Measurements from ENCODE around the gene MICB.
A peak's percentile ranks its signal among the peaks of the same experiment; 100 is the strongest.
"Not testable (repeated sequence)": the region's sequence is repeated elsewhere in the genome, so short reads cannot be mapped to it uniquely, and the experiment has no call there.

MICB gene

DNA sequence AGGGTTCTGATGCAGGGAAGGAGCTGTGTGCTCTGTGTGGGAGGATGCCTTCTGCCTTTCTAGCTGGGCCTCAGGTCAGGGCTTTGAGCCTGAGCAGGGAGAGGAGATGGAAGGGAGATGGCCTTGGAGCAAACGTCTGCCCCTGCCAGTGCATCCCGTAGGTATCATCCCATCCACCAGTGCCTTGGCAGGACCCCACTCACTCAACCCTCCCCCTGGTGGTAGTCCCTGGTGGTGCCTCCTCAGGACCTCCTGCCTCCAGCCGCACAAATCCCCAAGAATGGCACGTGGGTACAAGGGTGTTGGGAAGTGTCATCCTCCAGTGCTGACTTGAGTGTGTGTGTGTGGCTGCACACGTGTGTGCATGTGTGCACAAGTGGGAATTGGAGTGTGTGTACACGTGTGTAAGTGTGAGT, 23.1 kb upstream of the MICB start:
- DNase-seq (ENCODE audit: low read depth) = no peak

DNA sequence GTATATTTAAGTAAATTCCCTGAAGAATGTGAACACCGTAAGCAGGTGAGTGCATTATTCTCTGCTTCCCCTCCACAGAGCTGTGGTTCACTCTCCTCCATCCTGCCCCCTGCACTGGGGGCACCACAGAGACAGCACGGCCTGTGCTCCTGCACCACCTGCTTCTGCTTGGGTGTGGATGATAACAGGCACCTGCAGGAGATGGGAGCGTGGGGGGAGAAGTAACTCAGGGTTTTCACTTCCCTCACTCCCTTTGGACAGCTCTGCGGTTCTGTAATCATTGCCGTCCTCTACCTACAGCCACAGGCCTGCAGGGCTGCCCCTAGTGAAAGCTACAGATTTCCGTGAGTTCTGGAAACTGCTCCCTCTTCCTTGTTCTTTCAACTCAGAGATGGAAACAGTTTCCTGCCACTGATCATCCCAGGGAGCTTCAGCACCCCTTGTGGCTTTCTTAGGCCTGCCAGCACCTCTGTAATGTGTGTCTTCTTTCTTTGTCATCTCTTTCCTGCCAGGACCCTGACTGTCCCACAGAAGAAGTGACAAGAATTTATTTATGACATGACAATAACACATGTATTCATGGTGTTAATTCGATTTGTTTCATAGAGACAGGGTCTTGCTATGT, 21.3 kb upstream of the MICB start:
- no peak for DNase-seq (ENCODE audit: low read depth)

DNA sequence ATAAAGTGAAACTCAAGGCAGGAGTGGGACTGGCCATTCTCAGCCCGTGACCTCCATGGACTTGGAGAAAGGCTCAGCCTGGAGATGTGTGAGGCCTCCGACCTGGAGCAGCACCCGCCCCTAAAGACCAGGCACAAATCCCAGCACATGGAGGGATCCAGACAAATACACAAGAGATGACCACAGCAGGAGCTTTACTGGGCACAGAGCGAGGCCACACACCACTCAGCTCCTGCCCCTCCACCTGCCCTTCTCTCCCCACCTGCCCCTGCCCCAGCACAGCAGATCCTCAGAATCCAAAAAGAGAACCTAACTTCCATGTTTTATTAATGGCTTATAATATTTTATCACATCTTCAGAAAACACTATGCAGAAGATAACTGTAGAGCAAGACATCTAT, 20.4 kb upstream of the MICB start:
- DNase-seq (ENCODE audit: low read depth) = no peak

DNA sequence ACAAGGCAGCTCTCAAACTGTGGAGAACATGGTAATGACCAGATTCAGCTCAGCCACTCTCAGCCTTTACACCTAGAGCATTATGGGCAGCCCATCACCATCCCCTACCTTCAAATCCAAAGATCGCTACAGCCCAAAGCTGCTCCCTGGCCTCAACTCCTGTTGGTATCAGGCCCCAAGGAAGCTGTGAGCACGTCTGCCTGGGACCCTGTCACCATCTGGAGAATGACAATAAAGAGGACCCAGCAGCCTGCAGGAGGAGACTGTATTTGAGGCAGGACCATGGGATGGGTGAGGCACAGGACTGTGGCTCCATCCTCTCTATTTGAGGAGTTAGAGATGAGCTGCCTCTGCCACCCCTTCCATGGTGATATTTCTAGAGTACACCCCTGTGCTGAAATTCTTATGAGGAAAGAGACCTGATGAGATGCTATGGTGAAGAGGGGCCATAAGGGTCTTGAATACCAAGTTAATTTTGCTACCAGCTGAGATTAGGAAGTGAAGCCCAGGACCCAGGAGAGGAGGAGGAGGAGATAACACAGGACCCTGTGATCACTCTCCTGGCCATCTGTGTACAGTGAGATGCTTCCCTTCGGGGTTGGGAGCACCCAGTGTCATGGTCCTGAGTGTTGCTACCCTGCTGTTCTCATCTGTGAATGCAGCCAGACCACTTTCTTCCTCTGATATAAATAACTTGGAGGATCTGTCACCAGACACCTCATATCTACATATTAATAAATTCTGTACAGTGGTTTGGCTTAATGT, 19.6 kb upstream of the MICB start:
- DNase-seq (ENCODE audit: low read depth) = no peak

DNA sequence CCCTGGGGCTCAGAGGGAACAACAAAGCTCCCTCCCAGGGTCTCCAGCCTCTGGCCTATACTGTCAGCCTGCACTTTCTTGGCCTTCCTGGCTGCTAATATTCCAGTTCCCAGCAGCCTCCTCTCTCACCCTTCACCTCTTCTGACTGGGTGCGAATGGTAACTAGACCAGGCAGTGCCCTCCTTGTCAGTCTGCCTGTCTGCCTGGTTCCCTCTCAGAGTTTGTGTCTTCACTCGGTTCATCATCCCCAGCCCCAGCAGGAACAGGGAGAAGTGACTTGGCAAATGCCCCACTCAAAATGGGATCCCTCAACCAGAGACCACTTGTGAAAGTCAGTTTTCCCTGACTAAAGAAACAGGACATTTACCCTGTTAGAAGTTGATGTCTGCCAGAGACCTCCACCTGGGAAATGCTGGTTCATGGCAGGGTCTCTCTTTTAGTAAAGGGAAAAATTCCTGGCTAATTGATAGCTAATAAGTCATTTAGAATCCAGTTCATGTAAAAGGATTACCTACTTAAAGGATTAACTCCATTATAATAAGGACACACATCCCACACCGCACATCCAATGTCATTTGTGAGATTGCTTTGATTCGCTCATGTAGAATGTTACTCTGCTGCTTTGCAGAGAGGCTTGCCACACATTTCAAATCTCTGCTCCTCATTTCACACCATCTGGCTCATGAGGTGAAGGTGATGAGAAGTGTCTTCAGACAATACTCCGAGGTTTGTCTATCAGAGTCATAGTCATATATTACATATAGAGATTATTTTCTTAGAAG, 18.6 kb upstream of the MICB start:
- DNase-seq (ENCODE audit: low read depth) = no peak

DNA sequence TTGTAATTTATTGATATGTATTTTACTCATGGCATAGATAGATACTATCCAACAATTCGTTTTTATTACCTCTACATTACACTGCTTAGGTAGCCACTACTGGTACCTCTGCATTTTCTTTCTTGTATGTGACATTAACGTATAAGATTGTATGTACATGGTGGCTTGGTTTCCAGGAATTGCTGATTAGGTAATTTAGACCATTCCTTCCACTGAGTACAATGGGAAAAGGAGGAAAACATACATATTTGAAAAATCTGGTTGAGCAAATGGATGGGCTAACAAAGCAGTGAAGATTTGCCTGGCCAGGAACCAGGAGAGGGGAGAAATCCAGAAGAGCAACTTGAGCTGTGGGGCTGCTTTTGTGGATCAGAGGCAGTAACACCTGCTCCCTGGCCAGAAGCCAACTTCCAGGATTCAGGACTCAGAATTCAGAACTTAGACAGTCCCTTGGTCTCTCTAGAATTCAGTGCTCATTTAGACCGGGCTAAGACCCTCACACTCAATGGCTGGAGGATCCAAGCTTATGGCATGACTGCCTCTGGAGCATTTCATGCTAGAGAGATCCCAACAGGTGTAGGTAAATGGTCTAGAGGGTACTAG, 17.9 kb upstream of the MICB start:
- no peak for DNase-seq (ENCODE audit: low read depth)

DNA sequence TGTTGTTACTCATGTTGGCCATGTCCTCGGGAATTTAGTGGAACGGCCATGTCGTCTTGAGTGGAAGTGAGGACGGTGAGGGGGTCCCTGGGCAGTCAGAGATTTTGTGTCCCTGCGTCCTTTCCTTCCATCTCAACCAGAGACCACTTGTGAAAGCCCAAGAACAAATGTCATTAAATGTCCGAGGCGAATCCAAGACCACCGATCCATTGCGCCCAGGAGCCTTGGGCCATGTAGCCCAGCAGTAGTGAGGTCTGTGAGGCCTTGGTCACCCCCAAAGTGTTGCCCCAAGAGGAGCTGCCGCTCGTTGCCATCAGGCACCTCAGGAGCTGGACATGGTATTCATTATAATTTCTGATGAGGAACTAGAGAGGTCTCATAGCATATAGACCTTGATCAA, 17.4 kb upstream of the MICB start:
- DNase-seq (ENCODE audit: low read depth) = no peak

DNA sequence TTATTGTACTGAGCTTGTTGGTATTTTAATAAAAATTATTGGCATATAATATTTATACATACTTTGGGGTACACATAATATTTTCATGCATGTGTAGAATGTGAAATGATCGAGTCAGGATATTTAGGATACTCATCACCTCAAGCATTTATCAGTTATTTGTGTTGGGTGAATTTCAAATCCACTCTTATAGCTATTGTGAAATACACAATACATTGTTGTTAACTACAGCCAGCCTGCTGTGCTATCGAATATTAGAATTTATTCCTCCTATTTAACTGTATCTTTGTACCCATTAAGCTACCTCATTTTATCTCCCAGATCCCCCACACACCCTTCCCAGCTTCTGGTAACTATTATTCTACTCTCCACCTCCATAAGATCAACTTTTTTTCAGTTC, 14.6 kb upstream of the MICB start:
- DNase-seq (ENCODE audit: low read depth) = no peak

DNA sequence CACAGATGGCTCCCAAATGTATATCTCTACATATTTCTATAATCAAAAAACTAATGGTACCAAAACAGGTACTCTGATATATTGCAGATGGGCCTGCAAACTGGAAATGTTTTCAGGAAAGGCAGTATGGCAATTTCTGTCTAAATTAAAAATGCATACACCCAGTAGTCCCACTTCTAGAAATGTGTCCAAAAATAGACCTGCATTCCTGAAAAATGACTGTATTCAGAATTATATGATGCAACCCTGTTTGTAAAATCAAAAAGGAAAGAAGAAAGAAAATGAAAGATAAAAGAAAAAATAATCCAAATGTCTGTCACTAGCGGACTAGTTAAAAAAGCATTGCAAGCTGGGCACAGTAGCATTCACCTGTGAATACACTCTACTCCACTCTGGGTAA, 12.9 kb upstream of the MICB start:
- DNase-seq (ENCODE audit: low read depth) = no peak

DNA sequence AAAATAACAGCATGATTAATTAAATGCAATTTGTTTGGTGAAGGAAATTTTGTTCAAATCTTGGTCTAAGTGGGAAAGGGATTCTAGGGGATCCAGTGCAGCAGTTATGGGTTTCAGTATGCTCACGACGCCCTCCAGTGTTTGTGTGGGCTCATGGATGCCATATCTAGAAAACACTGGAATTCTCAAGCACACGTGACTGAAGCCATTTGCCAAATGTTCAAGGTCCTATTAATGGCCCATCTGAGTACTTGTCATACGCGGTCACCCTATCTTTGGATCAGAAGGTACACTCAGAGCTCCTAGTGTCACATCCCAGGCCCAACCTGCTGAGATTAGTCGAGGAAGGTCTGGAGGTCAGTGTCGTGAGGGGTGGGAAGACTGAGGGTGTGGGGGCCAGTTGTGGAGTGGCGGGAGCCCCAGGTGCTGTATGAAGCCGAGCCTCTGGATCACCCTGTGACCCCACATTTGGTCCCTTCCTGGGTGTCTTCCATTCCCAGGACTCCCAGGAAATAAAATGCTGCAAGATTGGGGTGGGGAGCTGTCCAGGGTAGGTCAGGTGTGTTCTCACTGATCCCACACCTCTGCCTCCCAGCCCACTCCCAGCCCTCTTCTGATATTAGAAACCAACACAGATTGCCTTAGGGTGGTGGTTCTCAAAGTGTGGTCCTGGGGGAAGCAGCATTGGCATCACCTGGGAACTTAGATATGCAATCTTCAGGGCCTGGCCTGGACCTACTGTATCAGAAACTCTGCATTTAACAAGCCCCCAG, 11.7 kb upstream of the MICB start:
- not testable (repeated sequence) for DNase-seq (ENCODE audit: low read depth)

DNA sequence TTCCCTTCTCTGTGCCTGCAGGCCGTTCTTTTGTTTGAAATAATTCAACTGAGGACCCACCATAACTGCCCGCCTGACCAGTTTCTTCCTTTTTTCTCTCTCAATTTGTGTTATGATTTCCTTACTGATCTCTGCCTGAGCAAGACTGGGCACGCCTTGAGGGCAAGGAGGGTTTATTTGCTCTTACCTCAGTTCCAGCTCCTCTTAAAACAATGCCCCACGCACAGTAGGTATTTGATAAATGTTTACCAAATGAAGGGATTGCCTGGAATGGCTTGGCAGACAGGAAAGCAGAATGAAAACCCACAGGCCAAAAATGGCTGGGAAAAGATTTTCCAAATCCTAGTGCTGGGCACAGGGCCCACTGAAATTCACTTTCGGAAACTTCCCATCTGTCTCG, 10.3 kb upstream of the MICB start:
- not testable (repeated sequence) for DNase-seq (ENCODE audit: low read depth)

DNA sequence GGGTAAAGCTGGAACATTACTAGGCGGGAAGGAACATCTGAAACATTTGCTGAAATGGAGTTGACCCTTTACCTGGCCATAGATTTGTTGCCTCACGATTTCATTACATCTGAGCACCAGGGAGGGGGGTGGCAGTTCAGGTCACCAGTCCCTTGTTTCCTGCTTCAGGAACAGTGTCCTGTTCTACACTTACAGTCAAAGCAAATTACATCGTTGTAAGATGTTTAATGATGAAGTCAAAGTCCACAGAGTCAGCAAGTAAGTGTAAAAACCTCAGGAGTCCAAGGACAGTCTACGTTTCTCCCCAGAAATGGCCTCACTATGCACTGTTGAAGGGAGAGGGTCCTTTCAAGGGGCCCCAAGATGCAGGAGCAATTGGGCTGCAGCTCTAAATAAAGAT, 8.9 kb upstream of the MICB start:
- DNase-seq (ENCODE audit: low read depth) = no peak

DNA sequence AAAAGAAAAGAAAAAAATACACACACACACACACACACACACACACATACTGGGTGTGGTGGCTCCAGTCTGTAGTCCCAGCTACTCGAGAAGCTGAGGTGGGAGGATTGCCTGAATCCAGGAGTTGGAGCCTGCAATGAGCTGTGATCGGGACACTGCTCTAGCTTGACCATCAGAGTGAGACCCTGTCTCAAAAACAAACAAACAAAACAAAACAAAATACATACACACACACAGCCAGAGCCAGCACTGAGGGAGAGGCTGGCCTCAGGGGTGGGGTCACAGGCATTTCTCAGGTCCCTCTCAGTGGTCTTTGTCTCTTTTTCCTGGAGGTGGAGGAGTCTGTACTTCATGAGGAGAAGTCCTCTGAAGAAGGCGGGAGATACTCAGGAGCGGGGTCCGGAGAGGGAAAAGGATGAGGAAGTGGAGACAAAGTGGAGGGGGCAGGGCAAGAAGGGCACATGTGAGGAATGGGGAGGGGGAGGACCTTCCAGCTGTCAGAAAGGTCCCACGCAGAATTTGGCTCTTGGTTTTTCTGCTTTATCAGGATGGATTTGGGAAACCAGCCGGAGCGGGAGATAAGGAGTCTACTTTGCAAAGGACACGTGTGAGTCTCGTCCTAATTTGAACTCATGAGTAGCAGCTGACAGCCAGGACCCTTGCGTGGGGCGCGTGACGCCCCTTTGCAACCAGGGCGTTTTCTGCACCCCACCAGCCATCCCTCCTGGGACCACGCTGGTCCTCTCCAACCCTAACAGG, 7.7 kb upstream of the MICB start:
- DNase-seq (ENCODE audit: low read depth) = no peak

DNA sequence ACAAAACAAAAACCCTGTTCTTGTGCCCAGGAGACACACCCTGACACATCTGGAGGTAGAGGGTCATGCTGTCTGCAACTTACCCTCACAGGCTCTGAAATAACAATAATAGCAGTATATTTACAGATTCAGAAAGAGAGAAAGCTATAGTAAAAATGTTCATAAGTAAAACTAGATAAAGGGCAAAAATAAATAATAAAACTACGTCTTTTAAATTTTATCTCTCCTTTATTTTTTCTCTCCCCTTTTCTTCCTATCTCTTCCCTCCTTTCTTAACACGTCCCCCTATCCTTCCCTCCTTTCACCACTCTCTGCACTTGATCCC, 4.4 kb upstream of the MICB start:
- not testable (repeated sequence) for DNase-seq (ENCODE audit: low read depth)

DNA sequence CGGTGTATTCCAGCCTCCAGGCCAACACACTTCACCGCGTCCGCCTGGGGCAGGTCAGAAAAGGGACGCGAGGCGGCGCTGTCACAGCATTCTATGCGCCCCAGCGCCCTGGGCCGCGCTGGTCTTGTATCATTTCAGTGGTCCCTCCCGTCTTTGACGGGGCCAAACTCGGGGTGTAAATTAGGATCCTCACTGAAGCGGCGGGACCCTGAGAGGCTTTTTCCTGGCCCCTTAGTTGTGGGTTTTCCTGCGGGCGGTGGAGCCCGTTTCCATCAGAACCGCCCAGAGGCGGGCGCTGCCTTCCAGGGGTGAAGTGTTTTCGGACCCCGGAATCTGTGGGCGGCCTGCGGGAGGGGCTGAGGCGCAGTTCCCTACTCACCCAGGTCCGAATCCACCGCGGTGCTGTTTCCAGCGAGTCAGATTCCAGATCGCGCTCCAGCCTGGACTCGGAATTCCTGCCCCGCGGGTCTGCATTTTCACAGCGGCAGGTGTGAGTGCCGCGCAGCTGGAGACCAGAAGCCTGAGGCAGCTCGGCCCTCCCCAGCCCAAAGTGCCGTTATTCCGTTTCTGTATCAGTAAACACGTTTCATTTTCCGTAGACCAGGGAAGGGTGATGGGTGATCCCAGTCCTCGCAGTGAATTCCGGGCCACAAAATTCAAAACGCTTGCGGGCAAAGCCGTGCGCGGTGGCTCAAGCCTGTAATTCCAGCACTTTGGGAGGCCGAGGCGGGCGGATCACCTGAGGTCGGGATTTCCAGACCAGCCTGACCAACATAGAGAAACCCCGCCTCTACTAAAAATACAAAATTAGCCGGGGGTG, 3.9 kb upstream of the MICB start:
- DNase-seq (ENCODE audit: low read depth) = peak; percentile 54

DNA sequence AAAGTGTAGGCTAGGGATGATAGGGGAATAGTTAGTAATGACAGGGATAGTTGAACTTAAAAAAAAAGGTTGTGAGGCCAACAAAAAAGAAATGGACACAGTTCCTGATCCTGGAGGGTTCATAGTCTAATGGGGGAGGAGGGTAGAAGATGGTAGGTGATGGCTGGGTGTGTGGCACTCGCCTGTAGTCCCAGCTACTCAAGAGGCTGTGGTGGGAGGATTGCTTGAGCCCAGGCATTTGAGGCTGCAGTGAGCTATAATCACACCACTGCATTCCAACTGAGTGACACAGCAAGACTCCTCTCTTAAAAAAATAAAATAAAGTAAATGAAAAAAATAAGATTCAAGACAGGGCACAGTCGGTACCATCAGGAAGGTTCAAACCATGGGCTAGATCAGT, 2.4 kb upstream of the MICB start:
- no peak for DNase-seq (ENCODE audit: low read depth)

DNA sequence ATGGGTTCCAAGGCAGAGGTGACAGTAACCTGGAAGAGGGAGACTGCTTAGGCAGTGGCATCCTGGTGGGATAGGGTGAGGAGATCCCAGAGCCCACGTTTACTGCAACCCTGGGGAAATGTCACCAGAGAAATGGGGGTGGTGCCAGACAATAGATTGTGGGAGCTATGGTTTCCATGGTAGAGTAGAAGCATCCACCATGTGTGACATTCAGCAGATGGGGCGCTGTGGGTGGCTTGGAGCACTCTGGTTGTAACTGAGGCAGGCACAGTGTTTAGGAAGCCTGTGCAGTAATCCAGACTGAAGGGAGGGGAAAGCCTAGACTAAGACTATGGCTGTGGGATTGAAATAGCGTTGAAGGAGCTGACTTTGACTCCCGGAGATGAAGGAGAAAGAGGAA, 1.1 kb upstream of the MICB start:
- not testable (repeated sequence) for DNase-seq (ENCODE audit: low read depth)

DNA sequence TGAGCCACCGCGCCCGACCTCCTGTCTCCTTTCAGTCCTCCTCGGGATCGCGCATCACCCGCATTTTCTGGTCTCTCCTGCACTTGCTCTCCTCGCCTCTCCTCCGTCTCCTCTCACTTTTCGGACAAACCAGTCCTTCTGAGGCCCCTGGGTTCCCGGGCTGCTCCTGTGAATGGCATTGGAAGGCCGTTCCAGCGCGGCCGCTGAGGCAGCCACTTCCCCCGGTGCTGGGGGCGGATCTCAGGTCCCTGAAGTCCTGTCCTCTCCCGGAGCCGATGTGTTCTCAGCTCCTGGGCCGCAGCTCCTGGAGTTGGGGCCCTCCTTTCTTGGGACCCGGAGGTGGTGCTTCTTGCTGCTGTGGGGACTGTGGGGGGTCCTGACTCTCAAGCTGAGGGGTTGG, 803 bp downstream of the MICB start:
- no peak for DNase-seq (ENCODE audit: low read depth)

DNA sequence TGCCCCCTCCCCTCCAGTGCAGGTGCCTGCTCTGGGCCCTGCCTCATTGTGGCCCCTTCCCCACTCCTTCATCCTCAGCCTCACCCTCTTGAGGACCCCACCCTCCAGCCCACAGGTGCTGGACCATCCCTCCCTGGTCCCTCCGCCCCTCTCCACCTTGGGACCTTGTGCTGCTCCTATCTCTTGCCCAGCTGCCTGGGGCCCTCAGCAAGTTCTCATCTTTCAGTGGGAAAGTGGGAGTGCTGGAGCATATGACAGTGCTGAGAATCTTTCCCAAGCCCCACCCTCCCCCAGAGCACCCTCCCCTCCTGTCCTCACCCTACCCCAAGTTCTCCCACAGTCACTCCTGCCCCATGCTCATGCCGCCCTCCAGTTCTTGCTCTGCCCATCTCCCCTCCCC, 1.7 kb downstream of the MICB start:
- DNase-seq (ENCODE audit: low read depth) = not testable (repeated sequence)

DNA sequence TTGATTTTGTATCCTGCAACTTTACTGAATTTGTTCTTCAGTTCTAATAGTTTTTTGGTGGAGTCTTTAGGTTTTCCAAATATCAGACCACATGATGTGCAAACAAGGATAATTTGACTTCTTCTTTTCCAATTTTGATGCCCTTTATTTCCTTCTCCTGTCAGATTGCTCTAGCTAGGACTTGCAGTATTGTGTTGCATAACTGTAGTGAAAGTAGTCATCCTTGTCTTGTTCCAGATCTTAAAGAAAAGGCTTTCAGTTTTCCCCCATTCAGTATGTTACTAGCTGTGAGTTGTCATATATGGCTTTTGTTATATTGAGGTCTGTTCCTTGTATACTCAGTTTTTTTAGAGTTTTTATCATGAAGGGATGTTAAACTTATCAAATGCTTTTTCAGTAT, 4.6 kb downstream of the MICB start:
- no peak for DNase-seq (ENCODE audit: low read depth)

DNA sequence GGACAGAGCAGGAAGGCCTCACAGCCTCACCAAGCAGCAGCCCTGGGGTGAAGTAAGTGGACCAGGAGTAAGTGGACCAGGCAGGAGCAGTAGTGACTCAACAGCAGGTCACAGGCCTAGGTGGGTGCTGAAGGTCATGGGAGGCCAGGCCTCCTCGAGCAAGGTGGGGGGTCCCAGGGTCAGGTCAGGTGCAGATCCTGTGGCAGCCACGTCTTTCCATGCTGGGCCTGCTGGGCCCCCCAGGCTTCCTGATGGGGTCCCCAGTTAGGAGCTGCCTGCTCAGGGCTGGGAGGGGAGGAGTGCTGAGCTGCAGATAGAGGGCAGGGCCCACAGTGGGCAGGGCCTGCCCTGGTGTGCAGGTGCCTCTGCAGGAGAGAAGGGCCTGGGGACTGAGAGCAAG, 11.1 kb downstream of the MICB start:
- not testable (repeated sequence) for DNase-seq (ENCODE audit: low read depth)

Measured in stimulated activated CD8-positive, alpha-beta memory T cell treated with anti-CD3 and anti-CD28 coated beads, Interleukin-15, amount 100 ng/mL, for 1 hour (primary cell).